Motor neuron (in vitro differentiated cells): Measurements from ENCODE around the gene GABBR2. TPM values are rescaled to one million over a fixed set of nuclear protein-coding genes. Genes with fewer than 3 reads are reported as not detected.

Experiments used
- ATAC-seq, 8 experiments: fragments of 200-7000 bp; cut with Tn5 transposase; replicated peaks in 6 of 8; 2 replicates each; pipeline ENCODE4 v1.8.0; 2021; ENCODE audit warnings: mild to moderate bottlenecking in 8 of 8, moderate library complexity in 8 of 8
- H3K27ac ChIP-seq, 2 donors: fragments of 250-450 bp; sonication (Bioruptor Pico); 2 replicates each; pipeline ENCODE4 v1.9.0; 2021; ENCODE audit warnings: antibody characterized with exemption in 2 of 2, mild to moderate bottlenecking in 2 of 2, moderate library complexity in 1 of 2
- H3K4me1 ChIP-seq, 2 donors: fragments of 250-450 bp; sonication (Bioruptor Pico); replicated peaks in 1 of 2; 2 replicates each; pipeline ENCODE4 v1.6.1; 2021; ENCODE audit warnings: antibody characterized with exemption in 2 of 2, mild to moderate bottlenecking in 2 of 2, moderate library complexity in 1 of 2
- H3K4me3 ChIP-seq, 5 donors: fragments of 250-450 bp; sonication (Bioruptor Pico); 2 replicates each; pipeline ENCODE4 v1.9.0; 2021; ENCODE audit warnings: antibody characterized with exemption in 5 of 5, mild to moderate bottlenecking in 5 of 5, moderate library complexity in 4 of 5
- WGBS, 10 experiments: fragments of 450-650 bp; shearing (Covaris generic); methylation state at CpG; one replicate each; pipeline ENCODE4 v1.0.0; 2022; 5-methylcytosine and 5-hydroxymethylcytosine counted together
- in situ Hi-C, 9 experiments: fragments of 400-800 bp; cut with MboI; loops; one replicate each; pipeline ENCODE4 v1.15.0; 2021; ENCODE audit warnings: low sequenced_read_pairs in 9 of 9, low pct_unique_long_range_greater_than_20kb in 2 of 9; ENCODE audit not compliant: unreplicated experiment in 9 of 9
- total RNA-seq, 8 experiments: library from RNA; unstranded; fragments of 300-600 nt; gene quantifications; 2 replicates each; pipeline versions ENCODE4 v1.2.3 to v1.2.4, GENCODE V29; 2022

GABBR2 gene
- total RNA-seq, 8 experiments from 2014 or later, result 0.07 to 26.0 (median 3.9) TPM

- peak in 2 of 8 experiments; percentile 67 to 96 for ATAC-seq
- Histone ChIP-seq H3K27ac (no peak overlapping the region), H3K4me3 (no peak overlapping the region), H3K4me1 (no peaks in the 10 kb centered on the region)
- WGBS, 10 experiments, result 11 to 84% (median 61%) methylated on average over 1 to 8 of the region's 13 CpGs; no CpG with 5 or more reads in 4 of the 10 experiments
- in situ Hi-C loops, result no loop called here
Measured at GRCh38 chr9:98575379-98576346, 133.1 kb downstream of the GABBR2 start.

- in situ Hi-C loops, result no loop called here
- 13 to 100% (median 84%) methylated on average over 1 to 5 of the region's 5 CpGs; no CpG with 5 or more reads in 1 of the 10 experiments for WGBS, 10 experiments
- Histone ChIP-seq H3K4me3 (no peak overlapping the region), H3K4me1 (no peaks in the 10 kb centered on the region), H3K27ac (no peak overlapping the region)
- no peak for ATAC-seq
Measured at GRCh38 chr9:98573749-98574278, 134.9 kb downstream of the GABBR2 start.

GRCh38 chr9:98572796-98573195 lies 135.9 kb downstream of the GABBR2 start:
- in situ Hi-C loops, result no loop called here
- ATAC-seq, result no peak
- H3K27ac ChIP-seq, result no peak overlapping the region
- WGBS, 10 experiments, result 17 to 82% (median 57%) methylated on average over 1 to 3 of the region's 7 CpGs; no CpG with 5 or more reads in 2 of the 10 experiments
- H3K4me1 ChIP-seq, result peaks cover 0 to 2% of the 10 kb centered on the region in 2 donors
- H3K4me3 ChIP-seq, result no peak overlapping the region

GRCh38 chr9:98572054-98572627 lies 136.6 kb downstream of the GABBR2 start:
- in situ Hi-C loops, result no loop called here
- WGBS, 10 experiments, result 33 to 94% (median 81%) methylated on average over 1 to 4 of the region's 4 CpGs; no CpG with 5 or more reads in 4 of the 10 experiments
- no peak overlapping the region for H3K27ac ChIP-seq
- H3K4me3 ChIP-seq, result no peak overlapping the region
- ATAC-seq, result no peak
- H3K4me1 ChIP-seq, result peaks cover 0 to 4% of the 10 kb centered on the region in 2 donors

- Histone ChIP-seq H3K27ac (no peak overlapping the region), H3K4me3 (no peak overlapping the region), H3K4me1 (peaks cover 0 to 6% of the 10 kb centered on the region in 2 donors)
- no peak for ATAC-seq
- 40 to 86% (median 63%) methylated on average over 1 to 3 of the region's 3 CpGs; no CpG with 5 or more reads in 6 of the 10 experiments for WGBS, 10 experiments
- in situ Hi-C loops, result no loop called here
Measured at GRCh38 chr9:98571643-98572042, 137.1 kb downstream of the GABBR2 start.

- Histone ChIP-seq H3K4me3 (no peak overlapping the region), H3K27ac (no peak overlapping the region), H3K4me1 (peaks cover 0 to 6% of the 10 kb centered on the region in 2 donors)
- in situ Hi-C loops, result no loop called here
- 0 to 100% (median 64%) methylated on average over 1 to 8 of the region's 12 CpGs for WGBS, 10 experiments
- ATAC-seq, result peak in 1 of 8 experiments; percentile 38
Measured at GRCh38 chr9:98570663-98571440, 137.9 kb downstream of the GABBR2 start.

GRCh38 chr9:98570055-98570454 lies 138.7 kb downstream of the GABBR2 start:
- no peak for ATAC-seq
- H3K27ac ChIP-seq, result no peak overlapping the region
- H3K4me1 ChIP-seq, result peaks cover 0 to 6% of the 10 kb centered on the region in 2 donors
- no peak overlapping the region for H3K4me3 ChIP-seq
- WGBS, 10 experiments, result 0 to 100% (median 65%) methylated on average over 1 to 7 of the region's 9 CpGs; no CpG with 5 or more reads in 5 of the 10 experiments
- in situ Hi-C loops, result no loop called here

GRCh38 chr9:98569491-98569890 lies 139.2 kb downstream of the GABBR2 start:
- ATAC-seq, result no peak
- 55 to 93% (median 75%) methylated on average over 2 to 4 of the region's 4 CpGs; no CpG with 5 or more reads in 4 of the 10 experiments for WGBS, 10 experiments
- peaks cover 0 to 6% of the 10 kb centered on the region in 2 donors for H3K4me1 ChIP-seq
- H3K27ac ChIP-seq, result no peak overlapping the region
- in situ Hi-C loops, result no loop called here
- H3K4me3 ChIP-seq, result no peak overlapping the region

GRCh38 chr9:98568909-98569469 lies 139.7 kb downstream of the GABBR2 start:
- peaks cover 0 to 6% of the 10 kb centered on the region in 2 donors for H3K4me1 ChIP-seq
- H3K4me3 ChIP-seq, result no peak overlapping the region
- no peak overlapping the region for H3K27ac ChIP-seq
- in situ Hi-C loops, result no loop called here
- no peak for ATAC-seq
- 0 to 100% (median 67%) methylated on average over 1 to 6 of the region's 6 CpGs; no CpG with 5 or more reads in 3 of the 10 experiments for WGBS, 10 experiments

GRCh38 chr9:98568234-98568908 lies 140.4 kb downstream of the GABBR2 start:
- no peak overlapping the region for H3K4me3 ChIP-seq
- WGBS, 10 experiments, result 0 to 80% (median 40%) methylated on average over 1 to 2 of the region's 4 CpGs; no CpG with 5 or more reads in 5 of the 10 experiments
- no peak overlapping the region for H3K27ac ChIP-seq
- ATAC-seq, result peak in 1 of 8 experiments; percentile 41
- in situ Hi-C loops, result no loop called here
- H3K4me1 ChIP-seq, result peaks cover 0 to 6% of the 10 kb centered on the region in 2 donors

- in situ Hi-C loops, result no loop called here
- no peak for ATAC-seq
- 38 to 100% (median 72%) methylated on average over 1 to 8 of the region's 10 CpGs; no CpG with 5 or more reads in 4 of the 10 experiments for WGBS, 10 experiments
- H3K4me1 ChIP-seq, result peaks cover 0 to 6% of the 10 kb centered on the region in 2 donors
- no peak overlapping the region for H3K4me3 ChIP-seq
- no peak overlapping the region for H3K27ac ChIP-seq
Measured at GRCh38 chr9:98567540-98568233, 141.0 kb downstream of the GABBR2 start.
